ENCODE data around the gene DPYD.

DPYD gene

DNA sequence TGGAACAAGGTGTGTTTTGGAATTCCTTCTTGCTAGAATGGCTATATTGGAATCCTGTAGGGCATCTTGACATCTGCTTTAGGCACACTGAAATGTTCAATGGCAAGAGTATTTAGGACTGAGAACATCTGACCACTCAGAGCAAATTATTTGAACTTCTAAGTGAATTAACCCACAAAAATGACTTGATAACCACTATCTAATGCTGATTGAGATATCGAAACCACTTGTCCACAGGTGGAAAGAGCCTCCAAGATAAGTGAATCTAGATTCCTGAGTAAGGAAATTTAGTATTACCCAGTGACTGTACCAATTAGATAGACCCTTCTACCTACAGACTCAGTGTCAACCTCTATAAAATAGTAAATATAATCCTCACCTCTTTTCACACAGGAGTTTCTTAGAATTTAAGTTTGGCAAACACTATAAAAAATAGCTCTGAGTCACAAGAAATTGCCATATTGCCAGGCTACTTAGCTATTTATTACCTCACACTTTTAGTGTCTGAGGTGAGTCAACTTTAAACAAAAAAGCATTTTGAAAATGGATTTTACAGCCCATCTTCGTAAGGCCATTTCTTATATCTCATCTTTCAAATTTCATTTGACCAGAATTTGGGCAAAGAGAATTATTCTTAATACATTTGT is 777.5 kb downstream of the DPYD start:
- DNase-seq (ENCODE audit: low spot score) = no peak

DNA sequence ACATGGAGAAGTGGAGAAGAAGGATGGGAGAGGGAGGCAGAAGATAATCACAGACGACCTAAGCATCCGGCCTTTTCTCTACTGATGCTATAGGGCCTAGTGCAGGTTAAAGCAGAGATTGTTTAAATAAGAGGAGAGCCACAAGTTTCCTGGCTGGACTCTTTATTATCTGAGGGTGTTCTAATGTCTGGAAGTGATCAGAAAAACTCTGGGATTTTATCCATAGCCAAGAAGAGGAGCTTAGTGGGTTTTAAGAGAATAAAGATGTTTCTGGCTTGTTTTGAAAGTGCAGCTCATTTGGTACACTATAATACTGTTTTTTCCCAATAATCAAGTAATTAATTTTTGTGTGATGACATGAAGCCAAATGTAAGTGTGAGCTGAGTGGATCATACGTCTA is 780.2 kb downstream of the DPYD start:
- no peak for DNase-seq (ENCODE audit: low spot score)

DNA sequence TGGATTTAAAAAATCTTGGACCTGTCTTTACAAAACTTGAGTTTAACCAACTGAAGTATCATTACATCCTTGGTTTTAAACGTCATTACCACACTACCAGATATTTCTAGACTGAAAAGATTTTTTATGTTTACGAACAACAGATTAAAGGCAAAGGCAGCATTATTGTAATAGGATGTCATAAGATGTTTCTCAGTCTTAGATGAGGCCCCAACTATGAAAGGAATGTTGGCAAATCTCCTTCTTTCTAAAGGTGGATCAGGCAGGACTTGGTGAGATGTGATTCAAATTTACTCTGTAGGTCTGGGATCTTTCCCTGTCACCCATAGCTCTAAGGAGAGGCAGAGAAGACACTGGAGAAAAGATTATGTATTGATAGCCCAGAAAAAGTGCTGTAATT is 781.3 kb downstream of the DPYD start:
- DNase-seq (ENCODE audit: low spot score) = no peak

DNA sequence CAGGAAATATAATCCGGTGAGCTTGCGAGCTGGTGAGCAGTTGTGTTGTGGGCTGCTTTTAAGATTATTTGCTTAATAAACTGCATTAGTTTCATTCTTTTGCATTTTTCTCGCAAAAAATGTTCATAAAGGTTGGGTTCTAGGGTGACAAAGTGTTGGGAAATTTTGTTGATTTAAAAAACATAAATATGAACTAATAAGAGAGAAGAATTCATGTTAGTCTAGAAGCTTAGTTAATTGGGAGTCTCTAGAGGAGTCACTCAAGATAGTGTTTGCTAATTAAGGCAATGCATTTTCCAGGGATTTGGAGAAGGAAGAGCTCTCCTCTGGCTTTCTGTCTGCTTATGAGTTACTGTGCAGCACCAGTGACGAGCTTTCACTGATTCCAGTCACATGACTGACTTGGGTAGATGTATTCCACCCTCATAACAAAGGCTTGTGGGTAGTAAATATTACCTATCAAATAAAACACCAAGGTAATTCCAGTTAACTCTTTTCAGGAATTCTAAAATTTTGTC is 782.3 kb downstream of the DPYD start:
- no peak for DNase-seq (ENCODE audit: low spot score)

DNA sequence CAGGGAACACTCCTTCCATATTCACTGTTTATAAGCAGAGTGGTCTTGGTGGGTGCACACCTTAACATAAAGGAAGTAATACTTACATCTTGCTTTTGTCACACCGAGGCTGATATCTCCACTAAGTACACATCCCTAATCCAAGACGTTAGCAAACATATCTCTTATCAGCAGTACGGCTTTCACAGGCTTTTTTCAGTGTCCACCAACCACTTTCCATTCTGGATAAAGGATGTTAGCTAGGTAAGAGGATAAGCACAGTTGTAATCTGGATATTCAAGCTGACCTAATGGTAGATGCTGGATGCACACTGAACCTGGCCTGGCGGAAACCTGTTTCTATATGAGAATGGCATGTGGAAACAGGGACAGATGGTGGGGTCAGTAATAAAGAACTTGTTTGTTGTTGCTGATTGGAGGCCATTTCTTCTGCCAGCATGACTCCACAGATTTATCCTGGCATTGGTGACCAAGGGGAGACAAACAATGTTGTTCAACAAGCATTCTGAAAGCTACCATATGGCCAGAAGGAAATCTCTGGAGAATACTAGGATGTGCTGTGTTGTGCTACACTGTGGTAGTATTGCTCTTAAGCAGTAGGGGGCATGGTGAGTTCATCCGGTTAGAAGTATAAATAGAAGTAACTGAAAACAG is 782.8 kb downstream of the DPYD start:
- no peak for DNase-seq (ENCODE audit: low spot score)

DNA sequence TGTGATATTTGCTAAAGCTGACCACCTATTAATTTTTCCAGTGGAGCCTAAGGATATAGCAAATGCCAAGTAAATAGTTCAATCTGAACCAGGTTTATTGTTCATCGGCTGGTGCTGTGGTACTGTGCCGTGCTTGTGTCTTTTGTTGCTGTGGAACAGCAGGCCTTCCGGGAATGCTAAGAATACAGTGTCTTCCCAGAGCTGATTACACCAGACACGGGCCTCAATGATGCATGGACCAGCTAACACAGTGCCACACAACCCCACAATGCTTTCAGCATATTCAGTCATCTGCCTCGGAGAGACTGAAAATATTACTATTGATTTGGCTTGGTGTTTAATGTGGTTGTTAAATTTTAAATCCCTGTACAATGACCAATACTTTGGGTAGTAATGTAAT is 783.8 kb downstream of the DPYD start:
- DNase-seq (ENCODE audit: low spot score) = no peak

DNA sequence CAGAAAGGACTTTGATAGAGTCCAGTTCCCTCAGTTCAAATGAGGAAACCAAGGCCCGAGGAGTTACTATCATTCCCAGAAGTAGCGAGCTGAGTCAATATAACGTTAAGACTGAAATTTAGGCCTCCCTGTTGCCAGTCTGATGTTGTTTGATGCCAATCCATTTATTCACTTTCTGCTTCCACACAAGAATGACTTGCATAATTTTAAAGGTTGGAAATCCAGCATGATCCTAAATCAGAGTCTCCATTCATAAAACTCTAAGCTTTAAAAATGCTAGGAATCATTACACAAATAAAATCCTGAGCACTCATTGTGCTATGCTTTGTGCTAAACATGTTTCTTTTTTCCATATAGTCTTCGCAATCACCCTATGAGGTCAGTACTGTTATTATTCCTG is 784.9 kb downstream of the DPYD start:
- no peak for DNase-seq (ENCODE audit: low spot score)

DNA sequence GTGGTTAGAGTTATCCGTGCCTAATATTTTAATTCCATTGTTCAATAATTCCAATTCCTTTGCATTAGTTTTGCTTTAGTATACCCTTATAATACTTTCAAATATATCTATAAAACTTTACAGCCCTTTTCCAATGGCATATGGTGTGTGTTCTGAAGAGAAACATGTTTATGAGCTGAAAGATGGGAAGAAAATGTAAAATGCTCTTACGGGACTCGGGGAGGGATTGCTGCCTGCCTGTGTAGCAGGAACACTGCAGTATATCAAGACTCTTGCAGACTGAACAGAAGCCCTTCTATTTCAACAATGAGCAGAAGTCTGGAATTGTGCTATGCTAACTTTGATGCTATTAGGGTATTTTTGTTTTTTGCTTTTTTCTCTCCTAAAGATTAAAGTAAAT is 792.4 kb downstream of the DPYD start:
- no peak for DNase-seq (ENCODE audit: low spot score)

DNA sequence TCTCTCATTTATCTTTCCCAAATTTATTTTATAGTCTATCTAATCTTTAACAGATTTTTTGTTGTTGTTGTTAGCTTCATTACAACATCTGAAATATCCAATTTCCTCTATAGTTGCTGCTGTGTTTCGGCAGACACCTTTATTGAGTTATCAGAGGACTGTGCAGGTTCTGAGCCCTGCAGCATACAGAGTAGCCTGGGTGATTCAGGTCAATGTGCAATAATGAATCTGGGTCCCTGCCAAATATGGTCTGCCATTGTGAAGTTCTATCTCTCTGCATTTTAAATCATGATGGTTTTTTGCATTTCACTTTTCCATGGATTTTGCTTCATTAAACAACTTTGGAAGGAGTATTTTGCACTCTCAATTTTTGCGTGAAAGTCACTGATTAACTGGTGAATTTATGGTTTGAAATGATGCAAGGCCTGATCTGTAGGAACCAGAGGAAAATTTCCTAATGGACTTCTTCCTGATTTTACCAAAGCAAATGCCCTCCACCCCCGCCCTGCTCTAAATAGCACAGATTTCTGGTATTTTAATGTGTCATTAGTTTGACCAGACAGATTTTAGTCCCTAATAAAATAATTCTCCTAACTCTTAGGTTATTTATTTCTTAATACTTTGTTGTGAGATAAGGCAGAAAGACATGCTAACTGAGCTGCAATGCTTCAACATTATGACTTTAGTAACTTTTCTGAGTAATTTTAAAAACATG is 797.0 kb downstream of the DPYD start:
- DNase-seq (ENCODE audit: low spot score) = no peak

DNA sequence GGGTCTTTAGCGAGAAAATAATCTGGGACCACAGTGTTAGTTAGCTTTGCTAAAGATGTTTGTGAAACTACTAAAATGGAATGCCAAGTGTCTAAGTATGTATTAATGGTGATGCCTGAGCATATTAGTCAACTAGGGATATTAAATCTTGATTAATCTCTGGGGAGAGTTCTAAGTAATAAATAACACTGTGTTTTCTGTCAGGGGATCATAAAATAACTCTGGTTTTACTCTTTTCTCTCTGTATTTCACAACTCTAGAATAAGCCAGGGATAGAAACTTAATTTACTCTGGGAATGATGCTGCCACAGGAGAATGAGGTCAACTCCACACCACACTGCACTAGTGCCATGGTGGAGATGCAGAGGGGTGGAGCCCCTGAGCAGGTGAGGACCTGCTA is 800.0 kb downstream of the DPYD start:
- DNase-seq (ENCODE audit: low spot score) = no peak

DNA sequence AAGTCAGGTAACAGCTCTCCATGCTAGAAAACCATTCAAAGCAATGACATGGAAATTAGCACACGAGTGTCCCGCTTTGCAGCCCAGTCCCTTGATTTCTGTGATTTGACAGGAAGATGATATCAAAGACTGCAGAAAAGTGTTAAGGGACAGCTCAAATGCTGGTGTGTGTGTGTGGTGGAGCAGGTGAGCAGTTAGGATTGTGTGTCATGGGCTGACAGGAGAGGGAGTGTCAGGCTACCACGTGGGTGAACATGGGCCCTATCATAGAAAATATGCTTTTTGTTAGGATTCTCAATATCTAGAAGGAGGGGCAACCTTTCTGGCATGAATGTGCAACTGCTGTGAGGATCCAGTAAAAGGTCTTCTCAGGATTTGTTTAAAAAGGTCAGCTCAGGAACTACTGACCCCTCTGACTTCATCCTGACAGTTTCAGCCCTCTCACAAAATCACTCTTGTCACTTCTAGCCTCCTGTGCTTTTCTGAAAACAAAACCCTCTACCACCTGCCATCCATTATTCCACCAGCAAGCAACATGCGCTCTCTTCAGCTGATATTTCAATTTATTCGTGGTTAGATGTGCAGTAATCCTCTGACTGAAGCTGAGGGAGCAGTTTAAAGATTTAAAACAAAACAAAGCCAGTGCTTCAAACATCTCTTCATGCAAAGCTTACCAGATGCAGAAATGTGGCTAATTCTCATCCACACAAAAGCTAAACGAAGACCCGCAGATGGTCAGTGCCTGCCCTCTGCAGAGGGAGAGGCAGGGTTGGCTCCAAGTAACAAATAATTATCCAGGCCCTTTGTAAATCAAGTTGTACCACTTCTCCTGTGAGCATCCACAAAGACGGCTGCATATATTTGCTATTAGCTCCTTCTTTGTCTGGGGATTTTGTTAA is 801.3 kb downstream of the DPYD start:
- no peak for DNase-seq (ENCODE audit: low spot score)

DNA sequence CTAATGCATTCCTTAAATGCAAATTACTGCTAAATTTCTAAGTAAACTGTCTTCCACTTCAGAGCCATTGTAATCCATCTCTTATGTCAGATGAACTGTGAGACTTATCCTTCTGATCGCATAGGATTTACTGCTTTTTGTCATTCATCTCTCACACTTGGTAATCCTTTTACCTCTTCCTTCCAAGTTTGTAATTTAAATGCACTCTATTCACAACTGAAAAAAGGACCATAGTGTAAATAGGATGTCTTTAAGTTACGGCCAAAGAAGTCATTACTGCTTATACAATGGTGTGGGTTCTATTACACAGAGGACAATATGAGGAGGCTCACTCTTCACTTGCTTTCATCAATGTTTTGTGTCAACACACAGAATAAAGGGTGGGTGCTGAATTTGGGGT is 806.0 kb downstream of the DPYD start:
- no peak for DNase-seq (ENCODE audit: low spot score)

DNA sequence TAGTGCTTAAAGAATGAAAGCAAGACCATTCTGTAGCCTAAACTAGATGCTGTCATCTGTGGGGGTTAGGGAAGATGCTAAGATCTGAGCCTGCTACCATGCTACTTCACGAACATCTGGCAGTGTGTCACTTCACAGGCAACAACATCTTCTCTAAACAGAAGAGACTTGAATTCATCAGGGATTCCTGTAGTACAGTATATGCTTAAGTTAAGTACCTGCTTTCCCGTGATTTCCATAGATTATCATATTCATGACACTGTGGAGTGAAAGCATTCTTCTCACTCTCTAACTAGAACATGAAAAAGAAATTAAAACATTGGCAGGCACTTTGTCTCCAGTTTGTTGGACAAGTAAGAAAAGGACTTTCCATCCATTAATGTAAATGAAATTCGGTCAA is 808.4 kb downstream of the DPYD start:
- DNase-seq (ENCODE audit: low spot score) = no peak

DNA sequence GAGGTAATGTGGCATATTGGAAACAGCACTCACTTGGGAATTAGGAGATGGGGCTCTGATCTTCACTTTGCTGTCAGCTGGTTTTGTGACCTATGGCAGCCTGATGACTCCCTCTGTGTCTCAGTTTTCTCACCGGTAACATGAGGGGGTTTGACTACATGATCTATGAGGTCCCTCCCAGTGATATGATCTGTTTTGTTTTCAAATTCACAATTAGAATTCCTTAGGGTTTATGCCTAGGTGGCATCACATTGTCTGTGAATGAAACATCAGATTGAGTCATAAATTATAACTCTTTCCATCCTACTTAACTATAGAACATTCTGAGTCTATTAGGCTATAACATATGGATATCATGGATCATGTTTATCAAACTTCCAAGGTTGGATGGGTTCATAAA is 812.7 kb downstream of the DPYD start:
- DNase-seq (ENCODE audit: low spot score) = no peak

DNA sequence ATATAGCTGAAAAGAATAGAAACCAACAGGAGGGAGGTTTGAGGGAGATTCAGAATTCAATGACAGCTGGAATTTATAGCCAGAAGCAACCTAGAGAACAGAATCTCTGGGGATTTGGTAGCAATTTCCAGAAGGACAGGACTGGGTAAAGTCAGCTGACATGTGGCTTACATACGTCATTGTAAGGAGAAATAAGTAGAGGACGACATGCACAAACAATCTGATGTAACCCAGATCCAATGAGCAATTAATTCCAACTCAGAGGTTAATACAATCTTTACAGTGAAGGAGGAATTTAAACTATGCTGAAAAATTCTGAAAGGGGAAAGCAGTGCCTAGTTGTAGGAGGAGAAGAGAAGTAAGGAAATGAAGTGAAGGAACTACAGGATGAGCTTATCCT is 815.3 kb downstream of the DPYD start:
- DNase-seq (ENCODE audit: low spot score) = no peak

DNA sequence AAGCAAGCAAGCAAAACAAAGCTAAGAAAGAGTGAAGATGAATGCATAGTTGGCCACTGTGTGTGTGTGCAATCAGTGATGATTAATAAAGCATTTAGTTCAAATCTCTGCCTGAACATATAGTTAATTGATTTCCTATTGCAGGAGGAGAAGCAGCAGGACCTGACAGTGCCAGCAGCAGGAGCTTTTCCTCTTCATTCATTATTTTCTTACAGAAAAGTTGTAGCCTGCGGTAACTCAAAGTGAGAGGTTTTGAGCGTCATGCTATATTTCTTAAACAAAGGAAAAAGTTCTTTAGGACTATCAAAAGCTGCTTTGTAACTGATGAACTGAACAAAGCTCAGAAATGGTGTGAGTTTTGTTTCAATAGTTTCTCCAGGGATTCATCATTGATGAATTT is 819.3 kb downstream of the DPYD start:
- DNase-seq (ENCODE audit: low spot score) = no peak

DNA sequence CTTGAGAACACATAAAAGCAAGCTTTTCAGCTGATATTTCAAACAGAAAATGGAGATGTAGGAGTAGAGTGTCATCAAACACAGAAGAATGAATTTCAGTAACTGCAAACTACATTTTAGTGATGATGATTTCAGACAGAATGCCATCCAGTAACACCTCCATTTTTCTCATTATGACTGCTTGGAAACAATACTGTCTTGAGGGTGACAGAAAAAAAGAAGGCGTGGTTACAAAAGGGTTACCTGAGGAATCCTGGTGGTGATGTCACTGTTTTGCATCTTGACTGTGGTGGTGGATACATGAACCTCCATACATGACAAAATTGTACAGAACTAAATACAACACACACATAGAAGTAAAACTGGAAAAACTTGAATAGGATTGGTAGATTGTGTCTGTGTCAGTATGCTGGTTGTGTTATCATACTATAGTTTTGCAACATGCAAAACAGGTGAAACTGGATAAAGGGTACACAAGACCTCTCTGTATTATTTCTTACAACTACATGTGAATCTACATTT is 823.4 kb downstream of the DPYD start:
- DNase-seq (ENCODE audit: low spot score) = no peak

DNA sequence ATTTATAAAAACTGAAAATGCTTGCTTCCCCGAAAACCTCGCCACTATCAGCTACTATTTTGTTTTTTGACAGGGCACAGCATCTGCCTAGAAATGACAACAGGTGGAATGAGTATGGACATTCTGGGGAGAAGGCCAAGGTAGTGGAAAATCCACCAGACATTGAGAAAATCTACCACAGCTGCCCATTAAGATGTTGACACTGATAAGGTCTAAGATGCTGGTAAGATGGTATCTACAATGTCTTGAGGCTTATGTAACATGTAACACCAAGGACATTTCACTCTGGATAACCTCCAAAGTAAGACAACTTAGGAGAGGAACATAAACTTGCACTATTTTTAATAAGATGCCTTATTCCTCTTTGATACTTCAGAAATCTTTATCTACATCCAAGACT is 825.1 kb downstream of the DPYD start:
- no peak for DNase-seq (ENCODE audit: low spot score)

DNA sequence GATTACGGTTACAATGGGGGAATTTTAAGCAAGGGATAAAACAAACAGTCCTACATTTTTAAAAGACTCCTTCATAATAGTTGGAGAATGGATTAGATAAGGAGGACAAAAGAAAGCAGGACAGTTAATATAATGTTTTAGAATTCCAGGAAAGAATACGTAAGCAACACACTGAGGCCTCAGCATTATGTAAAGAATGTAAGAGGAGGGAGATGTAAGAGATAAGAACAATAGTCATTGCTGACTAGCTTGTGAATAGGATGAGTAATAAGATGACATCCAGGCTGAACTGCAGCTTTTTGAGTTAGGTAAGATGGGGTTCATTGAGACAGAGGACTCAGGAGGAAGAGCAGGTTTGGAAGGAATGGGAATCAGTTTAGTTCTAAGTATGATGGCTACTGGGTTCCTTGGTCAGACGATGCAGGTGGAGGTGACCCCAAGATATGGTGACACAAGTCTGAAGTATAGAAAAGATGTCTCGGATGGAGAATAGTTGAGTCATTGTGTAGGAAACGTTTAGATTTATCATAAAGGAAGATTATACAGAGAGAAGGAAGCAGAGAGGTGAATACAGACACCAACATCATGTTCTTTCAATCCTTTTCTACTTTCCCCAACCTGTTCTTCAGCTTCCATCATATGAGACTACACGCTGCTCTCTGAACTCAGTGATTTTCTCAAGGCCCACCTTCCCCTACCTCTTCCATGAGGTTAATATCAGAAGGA is 826.4 kb downstream of the DPYD start:
- DNase-seq (ENCODE audit: low spot score) = no peak

DNA sequence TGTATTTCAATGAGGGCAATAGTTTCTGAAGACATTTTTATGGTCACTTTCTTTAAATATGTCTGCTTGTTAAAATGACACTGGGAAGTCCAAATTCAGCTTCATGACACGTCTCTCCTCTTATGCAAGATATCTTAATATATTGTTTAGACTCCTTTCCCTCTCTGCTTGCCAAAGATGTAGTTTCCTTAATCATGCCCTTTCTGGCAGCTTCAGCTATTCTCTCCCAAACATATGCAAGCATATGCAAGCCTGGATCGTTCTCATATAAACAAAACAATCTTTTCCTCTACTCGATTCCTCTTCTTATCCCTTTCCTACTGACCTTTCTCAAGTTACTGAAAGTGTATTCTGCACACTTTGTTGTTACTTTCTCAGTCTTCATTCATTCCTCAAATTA is 827.1 kb downstream of the DPYD start:
- DNase-seq (ENCODE audit: low spot score) = no peak

DNA sequence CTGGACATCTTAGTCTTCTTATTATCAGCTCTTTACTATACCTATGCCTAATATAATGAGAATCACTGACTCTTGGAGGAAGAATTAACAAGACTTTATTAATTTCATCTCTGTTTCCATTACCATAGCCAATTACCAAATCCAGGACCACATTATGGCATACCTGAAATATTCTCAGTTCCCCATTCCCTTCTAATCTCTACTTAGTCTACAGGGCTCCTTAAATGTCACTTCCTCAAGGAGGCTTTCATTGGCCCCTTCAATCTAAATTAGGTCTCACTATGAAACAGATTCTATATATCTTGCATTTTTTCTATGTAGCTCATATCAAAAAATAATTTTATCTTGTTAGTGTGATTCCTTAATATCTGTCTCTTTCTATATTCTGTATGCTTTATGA is 828.0 kb downstream of the DPYD start:
- DNase-seq (ENCODE audit: low spot score) = no peak
